HFF-Myc (cell line): ENCODE measurements around the gene GRK6.

Experiments
- DNase-seq: peaks from one replicate; pipeline ENCODE4 v3.0.0-alpha.2; 2011; ENCODE audit warnings: low read depth; ENCODE audit errors: extremely low read depth
- H3K4me3 ChIP-seq: replicated peaks from 2 replicates; pipeline ENCODE4 v1.5.1; 2011; ENCODE audit warnings: low read depth, mild to moderate bottlenecking, control low read depth, low read length
- CTCF ChIP-seq: IDR thresholded peaks from 2 replicates; pipeline ENCODE4 v1.5.1; 2012; ENCODE audit warnings: mild to moderate bottlenecking, low read depth, low read length, control low read depth; ENCODE audit errors: missing control alignments

GRK6 gene

GRCh38 chr5:177445052-177445916 lies 18.8 kb downstream of the GRK6 start:
- TF ChIP-seq CTCF = no peak
- no peak for DNase-seq
- H3K4me3 ChIP-seq = peak overlapping the region; percentile 57

- TF ChIP-seq CTCF = no peak
- peak overlapping the region; percentile 57 for H3K4me3 ChIP-seq
Observed at GRCh38 chr5:177445917-177446199, 19.4 kb downstream of the GRK6 start.

GRCh38 chr5:177446200-177447065 lies 20.0 kb downstream of the GRK6 start, which contains the start of gene PRR7:
Gene PRR7 (plus strand): TSS chr5:177446814. CDS start chr5:177455068, 8,254 bp downstream.
- peak within 1 kb of the TSS; percentile 57 for H3K4me3 ChIP-seq
- TF ChIP-seq CTCF = no peak
- DNase-seq = no peak

More at GRCh38 chr5:177445917-177446199, 19.4 kb downstream of the GRK6 start:
- DNase-seq = no peak

- peak overlapping the region; percentile 57 for H3K4me3 ChIP-seq
- no peak for TF ChIP-seq CTCF
- no peak for DNase-seq
Observed at GRCh38 chr5:177447066-177447610, 20.7 kb downstream of the GRK6 start.

- peak; percentile 45 for DNase-seq
- TF ChIP-seq CTCF = no peak
Observed at GRCh38 chr5:177447611-177448243, 21.3 kb downstream of the GRK6 start.

GRCh38 chr5:177448244-177448950 lies 21.9 kb downstream of the GRK6 start:
- DNase-seq = no peak
- no peak for TF ChIP-seq CTCF
- peak overlapping the region; percentile 57 for H3K4me3 ChIP-seq

More at GRCh38 chr5:177447611-177448243, 21.3 kb downstream of the GRK6 start:
- peak overlapping the region; percentile 57 for H3K4me3 ChIP-seq
